ENCODE data around the gene TTF2. TPM values are rescaled to one million over a fixed set of nuclear protein-coding genes. Genes with fewer than 3 reads are reported as not detected.

TTF2 gene
- total RNA-seq, 1 experiment from 2014 or later, result 29.5 TPM

DNA sequence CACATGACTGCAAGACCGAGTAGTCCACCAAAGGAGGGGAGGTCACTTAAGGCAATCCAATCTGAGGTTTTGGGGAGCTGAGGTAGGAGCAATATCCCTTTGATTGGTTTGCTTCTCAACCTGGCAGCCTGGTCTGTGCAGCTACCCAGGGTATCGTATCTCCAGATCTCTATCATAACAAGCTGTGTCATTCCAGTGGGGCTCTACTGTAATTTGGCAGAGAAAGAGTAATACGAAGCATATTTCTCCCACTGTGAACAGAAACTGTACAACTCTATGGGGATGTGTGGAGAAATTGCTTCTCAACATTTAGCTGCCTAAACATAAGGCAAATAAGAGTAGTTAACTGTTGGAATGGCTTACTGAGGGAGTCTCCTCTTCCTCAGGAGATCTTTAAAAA, 38.0 kb upstream of the TTF2 start:
- H3K9me2 ChIP-seq (replicated peaks; ENCODE audit: insufficient read depth, low read length), result no peaks in the 10 kb centered on the region
- no peak overlapping the region for H3K4me2 ChIP-seq (ENCODE audit: low read depth, low read length, poor library complexity, severe bottlenecking)
- H3K36me3 ChIP-seq (ENCODE audit: insufficient read depth, low read length), result no peaks in the 10 kb centered on the region
- H3K4me1 ChIP-seq (ENCODE audit: low read length), result no peaks in the 10 kb centered on the region
- H3K27ac ChIP-seq (ENCODE audit: low read length), result no peak overlapping the region
- no peak overlapping the region for H3K9ac ChIP-seq (ENCODE audit: low read length)
- no peaks in the 10 kb centered on the region for H4K20me1 ChIP-seq (ENCODE audit: insufficient read depth, low read depth, low read length)
- no peak overlapping the region for H3K4me3 ChIP-seq (ENCODE audit: low read length)
- no peaks in the 10 kb centered on the region for H3K27me3 ChIP-seq (ENCODE audit: low read length)
- H3K79me2 ChIP-seq (ENCODE audit: low read length), result no peaks in the 10 kb centered on the region
- H2AFZ ChIP-seq (ENCODE audit: low read length), result no peak overlapping the region
- no peaks in the 10 kb centered on the region for H3K9me3 ChIP-seq (ENCODE audit: low read length)
- DNase-seq, result no peak

DNA sequence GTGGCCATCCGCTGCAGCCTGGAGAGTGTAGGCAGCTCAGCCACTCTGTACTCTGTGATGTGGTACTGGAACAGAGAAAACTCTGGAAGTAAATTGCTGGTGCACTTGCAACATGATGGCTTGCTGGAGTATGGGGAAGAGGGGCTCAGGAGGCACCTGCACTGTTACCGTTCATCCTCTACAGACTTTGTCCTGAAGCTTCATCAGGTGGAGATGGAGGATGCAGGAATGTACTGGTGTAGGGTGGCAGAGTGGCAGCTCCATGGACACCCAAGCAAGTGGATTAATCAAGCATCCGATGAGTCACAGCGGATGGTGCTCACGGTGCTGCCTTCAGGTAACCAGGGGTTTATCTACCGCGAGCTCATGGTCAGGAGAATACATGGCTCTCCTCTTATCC, 34.6 kb upstream of the TTF2 start:
- no peak for DNase-seq
- Histone ChIP-seq H2AFZ (ENCODE audit: low read length) (no peak overlapping the region), H3K9me2 (replicated peaks; ENCODE audit: insufficient read depth, low read length) (no peaks in the 10 kb centered on the region), H3K79me2 (ENCODE audit: low read length) (no peaks in the 10 kb centered on the region), H3K9ac (ENCODE audit: low read length) (no peak overlapping the region), H3K36me3 (ENCODE audit: insufficient read depth, low read length) (no peaks in the 10 kb centered on the region), H3K27ac (ENCODE audit: low read length) (no peak overlapping the region), H3K27me3 (ENCODE audit: low read length) (no peaks in the 10 kb centered on the region), H3K4me1 (ENCODE audit: low read length) (no peaks in the 10 kb centered on the region), H3K9me3 (ENCODE audit: low read length) (no peaks in the 10 kb centered on the region), H3K4me2 (ENCODE audit: low read depth, low read length, poor library complexity, severe bottlenecking) (no peak overlapping the region), H4K20me1 (ENCODE audit: insufficient read depth, low read depth, low read length) (no peaks in the 10 kb centered on the region), H3K4me3 (ENCODE audit: low read length) (no peak overlapping the region)

DNA sequence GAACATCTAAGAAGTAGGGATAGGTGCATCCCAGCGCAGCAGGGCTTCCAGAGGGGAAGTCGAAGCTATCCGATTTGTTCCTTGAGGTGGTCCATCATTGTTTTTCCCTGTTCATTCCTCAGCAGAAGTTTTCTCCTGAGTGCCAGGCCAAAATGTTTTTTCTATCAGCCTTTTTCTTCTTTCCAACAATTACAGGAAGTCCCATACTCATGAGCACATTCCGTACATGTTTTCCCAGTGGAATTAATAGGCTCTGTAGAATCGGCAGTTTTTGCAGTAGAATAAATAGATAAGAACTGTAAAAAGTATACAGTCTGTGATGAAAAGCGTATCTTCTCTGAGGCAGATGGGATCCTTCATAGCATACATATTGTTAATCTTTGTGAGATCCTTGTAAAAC, 33.8 kb upstream of the TTF2 start:
- Histone ChIP-seq H3K27me3 (ENCODE audit: low read length) (no peaks in the 10 kb centered on the region), H3K27ac (ENCODE audit: low read length) (no peak overlapping the region), H2AFZ (ENCODE audit: low read length) (no peak overlapping the region), H3K9me3 (ENCODE audit: low read length) (no peaks in the 10 kb centered on the region), H3K4me2 (ENCODE audit: low read depth, low read length, poor library complexity, severe bottlenecking) (no peak overlapping the region), H3K36me3 (ENCODE audit: insufficient read depth, low read length) (no peaks in the 10 kb centered on the region), H4K20me1 (ENCODE audit: insufficient read depth, low read depth, low read length) (no peaks in the 10 kb centered on the region), H3K4me3 (ENCODE audit: low read length) (no peak overlapping the region), H3K4me1 (ENCODE audit: low read length) (no peaks in the 10 kb centered on the region), H3K9me2 (replicated peaks; ENCODE audit: insufficient read depth, low read length) (no peaks in the 10 kb centered on the region), H3K79me2 (ENCODE audit: low read length) (no peaks in the 10 kb centered on the region), H3K9ac (ENCODE audit: low read length) (no peak overlapping the region)
- DNase-seq, result no peak

DNA sequence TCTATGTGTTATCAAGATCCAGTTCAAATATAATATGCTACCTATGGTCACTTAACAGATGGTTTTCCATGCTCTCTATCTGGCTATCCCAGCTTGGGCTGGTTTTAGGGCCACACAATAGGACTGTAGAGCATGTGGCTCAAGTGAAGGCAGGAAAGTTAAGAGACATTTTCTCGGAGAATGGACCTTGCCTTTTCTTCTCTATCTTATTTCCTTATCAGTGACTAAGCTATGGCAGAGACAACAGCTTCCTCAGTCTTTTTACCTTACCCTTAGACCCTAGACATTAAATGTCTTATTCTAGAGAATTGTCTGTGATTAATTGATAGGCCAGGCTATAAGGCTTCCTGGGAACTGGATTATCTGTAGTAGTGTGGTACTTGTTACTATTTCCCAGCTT, 30.4 kb upstream of the TTF2 start:
- H3K9me3 ChIP-seq (ENCODE audit: low read length), result no peaks in the 10 kb centered on the region
- no peaks in the 10 kb centered on the region for H3K9me2 ChIP-seq (replicated peaks; ENCODE audit: insufficient read depth, low read length)
- no peak overlapping the region for H3K9ac ChIP-seq (ENCODE audit: low read length)
- H4K20me1 ChIP-seq (ENCODE audit: insufficient read depth, low read depth, low read length), result no peaks in the 10 kb centered on the region
- H2AFZ ChIP-seq (ENCODE audit: low read length), result no peak overlapping the region
- H3K27me3 ChIP-seq (ENCODE audit: low read length), result no peaks in the 10 kb centered on the region
- H3K4me2 ChIP-seq (ENCODE audit: low read depth, low read length, poor library complexity, severe bottlenecking), result no peak overlapping the region
- no peaks in the 10 kb centered on the region for H3K4me1 ChIP-seq (ENCODE audit: low read length)
- H3K27ac ChIP-seq (ENCODE audit: low read length), result no peak overlapping the region
- DNase-seq, result no peak
- H3K36me3 ChIP-seq (ENCODE audit: insufficient read depth, low read length), result no peaks in the 10 kb centered on the region
- no peak overlapping the region for H3K4me3 ChIP-seq (ENCODE audit: low read length)
- H3K79me2 ChIP-seq (ENCODE audit: low read length), result no peaks in the 10 kb centered on the region

DNA sequence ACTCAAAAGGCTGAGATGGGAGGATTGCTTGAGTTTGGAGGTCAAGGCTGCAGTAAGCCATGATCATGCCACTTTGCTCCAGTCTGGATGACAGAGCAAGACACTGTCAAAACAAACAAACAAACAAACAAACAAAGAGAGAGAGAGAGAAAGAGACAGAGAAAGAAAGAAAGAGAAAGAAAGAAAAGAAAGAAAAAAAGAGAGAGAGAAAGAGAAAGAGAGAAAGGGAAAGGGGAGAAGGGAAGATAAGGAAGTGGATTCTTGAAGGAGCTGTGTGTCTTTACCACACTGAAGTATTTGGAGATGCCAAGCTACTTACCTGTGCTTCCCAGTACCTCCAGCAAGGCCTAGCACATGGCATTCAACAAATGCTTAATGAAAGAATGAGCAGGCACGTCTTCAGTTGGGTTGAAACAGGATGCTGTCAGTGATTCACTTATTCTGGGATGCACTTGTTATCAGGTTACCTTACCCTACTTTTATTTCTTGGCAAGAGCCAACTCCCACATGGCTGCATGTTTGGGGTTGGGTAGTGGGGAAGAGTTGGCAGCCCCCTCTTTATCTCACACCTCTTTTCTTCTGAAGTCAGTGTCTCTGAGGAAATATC, 29.8 kb upstream of the TTF2 start:
- H3K9me3 ChIP-seq (ENCODE audit: low read length), result no peaks in the 10 kb centered on the region
- H3K9ac ChIP-seq (ENCODE audit: low read length), result no peak overlapping the region
- no peak overlapping the region for H3K4me2 ChIP-seq (ENCODE audit: low read depth, low read length, poor library complexity, severe bottlenecking)
- no peaks in the 10 kb centered on the region for H3K9me2 ChIP-seq (replicated peaks; ENCODE audit: insufficient read depth, low read length)
- no peak for DNase-seq
- no peak overlapping the region for H3K27ac ChIP-seq (ENCODE audit: low read length)
- H3K79me2 ChIP-seq (ENCODE audit: low read length), result no peaks in the 10 kb centered on the region
- no peaks in the 10 kb centered on the region for H3K4me1 ChIP-seq (ENCODE audit: low read length)
- no peaks in the 10 kb centered on the region for H3K36me3 ChIP-seq (ENCODE audit: insufficient read depth, low read length)
- H3K27me3 ChIP-seq (ENCODE audit: low read length), result no peaks in the 10 kb centered on the region
- H3K4me3 ChIP-seq (ENCODE audit: low read length), result no peak overlapping the region
- H2AFZ ChIP-seq (ENCODE audit: low read length), result no peak overlapping the region
- no peaks in the 10 kb centered on the region for H4K20me1 ChIP-seq (ENCODE audit: insufficient read depth, low read depth, low read length)

DNA sequence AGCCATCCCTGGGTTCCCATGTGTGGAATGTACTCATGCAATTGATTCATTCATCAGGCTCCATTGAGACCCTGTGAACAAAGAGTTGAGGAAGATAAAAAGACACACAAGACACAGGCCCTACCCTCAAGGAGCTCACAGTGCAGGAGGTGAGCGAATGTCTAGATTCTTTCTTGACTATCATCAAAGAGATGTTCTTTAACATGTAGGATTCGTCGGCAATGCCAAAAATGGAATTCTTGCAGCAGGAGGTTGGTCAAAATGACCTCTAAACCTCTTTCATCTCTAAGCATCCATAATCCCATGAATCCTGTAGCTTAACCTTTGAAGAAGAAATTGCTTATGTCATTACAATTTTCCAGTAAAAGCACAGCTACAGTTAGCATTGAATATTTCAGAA, 27.9 kb upstream of the TTF2 start:
- no peak overlapping the region for H3K4me3 ChIP-seq (ENCODE audit: low read length)
- H4K20me1 ChIP-seq (ENCODE audit: insufficient read depth, low read depth, low read length), result no peaks in the 10 kb centered on the region
- no peaks in the 10 kb centered on the region for H3K36me3 ChIP-seq (ENCODE audit: insufficient read depth, low read length)
- no peaks in the 10 kb centered on the region for H3K4me1 ChIP-seq (ENCODE audit: low read length)
- H3K9me3 ChIP-seq (ENCODE audit: low read length), result no peaks in the 10 kb centered on the region
- no peaks in the 10 kb centered on the region for H3K27me3 ChIP-seq (ENCODE audit: low read length)
- no peaks in the 10 kb centered on the region for H3K79me2 ChIP-seq (ENCODE audit: low read length)
- no peak overlapping the region for H3K27ac ChIP-seq (ENCODE audit: low read length)
- H2AFZ ChIP-seq (ENCODE audit: low read length), result no peak overlapping the region
- H3K9ac ChIP-seq (ENCODE audit: low read length), result no peak overlapping the region
- H3K9me2 ChIP-seq (replicated peaks; ENCODE audit: insufficient read depth, low read length), result no peaks in the 10 kb centered on the region
- no peak overlapping the region for H3K4me2 ChIP-seq (ENCODE audit: low read depth, low read length, poor library complexity, severe bottlenecking)
- no peak for DNase-seq

DNA sequence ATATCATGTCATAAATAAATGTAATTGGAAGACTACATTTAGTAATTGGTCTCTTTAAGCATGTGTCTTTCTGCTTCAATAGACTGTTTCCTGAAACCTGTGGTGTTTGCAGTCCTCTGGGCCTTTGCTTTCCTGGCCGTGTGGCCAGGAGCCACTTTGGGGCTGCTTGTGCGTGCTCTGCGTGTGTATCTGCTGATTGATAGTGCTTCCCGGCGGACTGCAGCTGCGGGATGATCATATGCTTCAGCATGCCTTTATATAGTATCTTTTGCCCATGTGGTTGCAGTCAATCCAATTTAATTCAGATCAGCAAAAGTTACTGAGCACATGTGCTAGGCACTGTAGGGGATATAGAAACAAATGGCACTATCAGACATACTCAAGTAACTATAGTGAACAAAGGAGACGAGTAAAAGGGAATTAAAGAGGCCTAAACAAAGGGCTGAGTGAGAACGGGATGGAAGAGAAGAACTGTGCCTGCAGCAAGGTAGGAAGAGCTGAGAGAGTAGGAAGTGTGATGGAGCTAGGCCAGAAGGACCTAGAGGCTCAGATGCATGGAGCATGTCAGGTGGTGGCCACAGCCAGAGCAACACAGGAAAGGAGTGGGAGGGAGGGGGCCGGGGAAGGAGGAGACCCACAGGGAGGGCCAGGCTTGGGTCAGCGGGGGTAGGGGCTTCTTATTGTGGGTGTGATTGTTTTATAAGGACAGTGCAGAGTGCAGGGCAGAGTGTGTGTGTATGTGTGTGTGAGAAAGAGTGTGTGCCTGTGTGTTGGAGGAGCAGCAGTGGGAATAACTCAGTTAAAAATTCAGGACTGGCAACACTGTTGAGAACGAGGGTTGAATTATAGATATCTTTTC, 27.2 kb upstream of the TTF2 start:
- Histone ChIP-seq H3K9me3 (ENCODE audit: low read length) (no peaks in the 10 kb centered on the region), H2AFZ (ENCODE audit: low read length) (no peak overlapping the region), H3K27me3 (ENCODE audit: low read length) (no peaks in the 10 kb centered on the region), H3K4me2 (ENCODE audit: low read depth, low read length, poor library complexity, severe bottlenecking) (no peak overlapping the region), H3K79me2 (ENCODE audit: low read length) (no peaks in the 10 kb centered on the region), H4K20me1 (ENCODE audit: insufficient read depth, low read depth, low read length) (no peaks in the 10 kb centered on the region), H3K4me1 (ENCODE audit: low read length) (no peaks in the 10 kb centered on the region), H3K36me3 (ENCODE audit: insufficient read depth, low read length) (no peaks in the 10 kb centered on the region), H3K4me3 (ENCODE audit: low read length) (no peak overlapping the region), H3K27ac (ENCODE audit: low read length) (no peak overlapping the region), H3K9me2 (replicated peaks; ENCODE audit: insufficient read depth, low read length) (no peaks in the 10 kb centered on the region), H3K9ac (ENCODE audit: low read length) (no peak overlapping the region)
- no peak for DNase-seq

DNA sequence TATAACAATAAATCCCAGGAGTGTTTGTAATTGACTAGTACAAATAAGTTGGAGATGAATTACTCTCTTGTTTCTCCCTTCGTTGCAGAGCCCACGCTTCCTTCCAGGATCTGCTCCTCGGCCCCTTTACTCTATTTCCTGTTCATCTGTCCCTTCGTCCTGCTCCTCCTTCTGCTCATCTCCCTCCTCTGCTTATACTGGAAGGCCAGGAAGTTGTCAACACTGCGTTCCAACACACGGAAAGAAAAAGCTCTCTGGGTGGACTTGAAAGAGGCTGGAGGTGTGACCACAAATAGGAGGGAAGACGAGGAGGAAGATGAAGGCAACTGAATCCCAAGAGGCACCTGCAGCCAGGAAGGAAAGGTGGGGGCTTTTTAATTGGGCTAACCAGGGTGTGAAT, 26.4 kb upstream of the TTF2 start:
- H3K27me3 ChIP-seq (ENCODE audit: low read length), result no peaks in the 10 kb centered on the region
- H3K9me3 ChIP-seq (ENCODE audit: low read length), result no peaks in the 10 kb centered on the region
- no peak overlapping the region for H3K4me2 ChIP-seq (ENCODE audit: low read depth, low read length, poor library complexity, severe bottlenecking)
- H4K20me1 ChIP-seq (ENCODE audit: insufficient read depth, low read depth, low read length), result no peaks in the 10 kb centered on the region
- H3K4me1 ChIP-seq (ENCODE audit: low read length), result no peaks in the 10 kb centered on the region
- H3K9ac ChIP-seq (ENCODE audit: low read length), result no peak overlapping the region
- H2AFZ ChIP-seq (ENCODE audit: low read length), result no peak overlapping the region
- H3K79me2 ChIP-seq (ENCODE audit: low read length), result no peaks in the 10 kb centered on the region
- no peaks in the 10 kb centered on the region for H3K9me2 ChIP-seq (replicated peaks; ENCODE audit: insufficient read depth, low read length)
- no peak for DNase-seq
- no peaks in the 10 kb centered on the region for H3K36me3 ChIP-seq (ENCODE audit: insufficient read depth, low read length)
- H3K27ac ChIP-seq (ENCODE audit: low read length), result no peak overlapping the region
- H3K4me3 ChIP-seq (ENCODE audit: low read length), result no peak overlapping the region

Measured in Karpas-422 (cell line).